K562 (cell line): ENCODE results near the gene MACROD2. TPM values are rescaled to one million over a fixed set of nuclear protein-coding genes. Genes with fewer than 3 reads are reported as not detected.

Experiments used
- ATAC-seq: fragments of 200-7000 bp; cut with Tn5 transposase; 3 replicates; pipeline ENCODE4 v1.9.1; 2020; ENCODE audit warnings: moderate library complexity
- BruUV-seq: library from RNA; stranded (reverse); fragments of 400-500 nt; replicated peaks from 2 replicates; lab custom pipeline; 2021; lab: Mats Ljungman, UMichigan
- CTCF ChIA-PET: fragments of 300-600 bp; formaldehyde crosslinking; extraction: SDS; loops from one replicate; lab custom pipeline; 2021; ENCODE audit warnings: low intra/inter-chr PET ratio; lab: Yijun Ruan, JAX
- POLR2A ChIA-PET: fragments of 300-600, 350-650 bp; sonication (Branson Sonifier 250); formaldehyde crosslinking; extraction: SDS; loops from one replicate; lab custom pipeline; 2021; ENCODE audit warnings: antibody characterized with exemption, inconsistent platforms; lab: Yijun Ruan, JAX
- DNase-seq, 4 experiments: peaks; one replicate each; pipeline versions ENCODE4 v3.0.0 to v3.0.0-alpha.2; 2011 to 2018; ENCODE audit warnings: low spot score in 3 of 4, mixed read lengths in 3 of 4; ENCODE audit errors: extremely low read depth in 1 of 4
- FAIRE-seq: peaks from 2 replicates; lab custom pipeline; 2011; peaks lifted over from hg19 to GRCh38; lab: Jason Lieb, UNC
- H2AFZ ChIP-seq: 2 replicates; pipeline ENCODE4 v1.6.0; 2011; ENCODE audit warnings: low read depth, low read length, control low read depth, inconsistent platforms
- H3K27ac ChIP-seq: fragments of 200-600 bp; 3 replicates; pipeline ENCODE4 v1.8.0; 2011; ENCODE audit warnings: low read depth, mild to moderate bottlenecking, control low read depth, inconsistent platforms, low read length, moderate library complexity, mixed read lengths; ENCODE audit errors: extremely low read depth
- H3K27me3 ChIP-seq, 2 experiments: fragments of 300-600 bp in 1 of 2; 2 replicates in 1 of 2; 3 replicates in 1 of 2; pipeline versions ENCODE4 v1.6.0 to v1.8.0; 2011; ENCODE audit warnings: inconsistent platforms in 2 of 2, low read length in 2 of 2, mild to moderate bottlenecking in 1 of 2, mixed read lengths in 1 of 2, moderate library complexity in 1 of 2; ENCODE audit not compliant: control insufficient read depth in 2 of 2, insufficient read depth in 2 of 2
- H3K36me3 ChIP-seq: fragments of 300-600 bp; 3 replicates; pipeline ENCODE4 v1.8.0; 2011; ENCODE audit warnings: mild to moderate bottlenecking, low read length, inconsistent platforms; ENCODE audit not compliant: control insufficient read depth, insufficient read depth
- H3K4me1 ChIP-seq, 2 experiments: fragments of 200-600 bp in 1 of 2; replicated peaks in 1 of 2; 2 replicates in 1 of 2; 3 replicates in 1 of 2; pipeline versions ENCODE4 v1.5.1 to v1.8.0; 2011; ENCODE audit warnings: inconsistent platforms in 2 of 2, low read length in 2 of 2, mild to moderate bottlenecking in 1 of 2, mixed read lengths in 1 of 2, moderate library complexity in 1 of 2; ENCODE audit not compliant: control insufficient read depth in 2 of 2, insufficient read depth in 2 of 2
- H3K4me2 ChIP-seq: 2 replicates; pipeline ENCODE4 v1.6.1; 2011; ENCODE audit warnings: low read length, control low read depth, inconsistent platforms, mixed read lengths; ENCODE audit not compliant: insufficient read depth
- H3K4me3 ChIP-seq: fragments of 200-600 bp; sonication (generic), shearing (Covaris generic); 2 replicates; pipeline ENCODE4 v1.5.1; 2016; ENCODE audit warnings: control low read depth, inconsistent platforms
- H3K79me2 ChIP-seq: fragments of 200-600 bp; 3 replicates; pipeline ENCODE4 v1.8.0; 2011; ENCODE audit warnings: low read length, inconsistent platforms; ENCODE audit not compliant: control insufficient read depth, insufficient read depth
- H3K9ac ChIP-seq, 2 experiments: 2 replicates each; pipeline versions ENCODE4 v1.6.0 to v1.6.1; 2011; ENCODE audit warnings: low read depth in 2 of 2, low read length in 2 of 2, control low read depth in 1 of 2, inconsistent platforms in 1 of 2, mild to moderate bottlenecking in 1 of 2, mixed read lengths in 1 of 2; ENCODE audit not compliant: insufficient read depth in 1 of 2
- H3K9me1 ChIP-seq: one replicate; pipeline ENCODE4 v1.6.0; 2011; ENCODE audit warnings: inconsistent platforms, mild to moderate bottlenecking, low read length, moderate library complexity; ENCODE audit not compliant: control insufficient read depth, insufficient read depth
- H3K9me3 ChIP-seq: replicated peaks from 2 replicates; pipeline ENCODE4 v1.5.1; 2011; ENCODE audit warnings: low read depth, low read length, inconsistent platforms; ENCODE audit not compliant: control insufficient read depth, insufficient read depth
- H4K20me1 ChIP-seq: replicated peaks from 2 replicates; pipeline ENCODE4 v1.6.1; 2011; ENCODE audit warnings: low read length, inconsistent platforms, mixed read lengths; ENCODE audit not compliant: control insufficient read depth, insufficient read depth
- HDAC2 ChIP-seq: fragments of 450-650 bp; IDR thresholded peaks from 2 replicates; pipeline ENCODE4 v1.6.1; 2016; ENCODE audit warnings: mild to moderate bottlenecking
- MAFK ChIP-seq: IDR thresholded peaks from 2 replicates; pipeline ENCODE4 v1.6.1; 2011; ENCODE audit warnings: low read length, improper control_type of control experiment
- SNAPC5 ChIP-seq: fragments of 250-450 bp; sonication (Bioruptor Pico); IDR thresholded peaks from 2 replicates; pipeline ENCODE4 v1.8.0; 2021; ENCODE audit warnings: moderate library complexity, mild to moderate bottlenecking, inconsistent platforms
- XRCC4 ChIP-seq: IDR thresholded peaks from one replicate; pipeline ENCODE4 v1.6.1; 2011; ENCODE audit not compliant: insufficient read depth, insufficient read length; ENCODE audit errors: extremely low read depth
- ZNF311 ChIP-seq: fragments of 250-450 bp; sonication (Bioruptor Pico); IDR thresholded peaks from 2 replicates; pipeline ENCODE4 v1.4.0; 2020; ENCODE audit warnings: mild to moderate bottlenecking, moderate library complexity
- WGBS: fragments of 100-300 bp; shearing (Covaris generic); methylation state at CpG from one replicate; pipeline ENCODE4 v1.1.6; 2016; ENCODE audit warnings: low coverage, mixed read lengths; ENCODE audit not compliant: insufficient coverage; ENCODE audit errors: missing lambda C conversion rate; 5-methylcytosine and 5-hydroxymethylcytosine counted together
- in situ Hi-C: fragments of 300-500 bp; cut with MboI; formaldehyde crosslinking; loops from 4 replicates; pipeline ENCODE4 v1.15.0; 2018; ENCODE audit warnings: inconsistent platforms, mixed read lengths
- intact Hi-C: fragments of 100-400 bp; cut with micrococcal nuclease; formaldehyde crosslinking; loops from 2 replicates; pipeline ENCODE4 v1.14.2; 2022
- polyA plus RNA-seq, 8 experiments: library from polyadenylated mRNA; depleted of rRNA in 4 of 8; stranded (reverse) in 5 of 8; unstranded in 3 of 8; fragments of >200 nt; fragmentation: Nextera tagmentation in 2 of 8; fragmentation: Illumina TruSeq in 1 of 8; extraction: Ambion mirVana in 2 of 8; extraction: Trizol in 1 of 8; gene quantifications; 2 replicates each; pipeline versions ENCODE4 v1.2.1 to v1.2.3, GENCODE V29; 2011 to 2014; ENCODE audit warnings: inconsistent platforms in 1 of 8, missing spikeins in 1 of 8
- total RNA-seq, 7 experiments: library from RNA; depleted of rRNA in 6 of 7; stranded (reverse); fragments of >200 nt in 6 of 7; fragmentation: Illumina TruSeq in 2 of 7; extraction: Trizol in 2 of 7; gene quantifications; 2 replicates each; pipeline versions ENCODE4 v1.2.1 to v1.2.3, GENCODE V29; 2011 to 2021; ENCODE audit warnings: low replicate concordance in 1 of 7
- TF ChIP-seq, protein P1 (sequence below): fragments of 450-650 bp; formaldehyde crosslinking; IDR thresholded peaks from 2 replicates; pipeline ENCODE4 v1.4.0; 2022; ENCODE audit warnings: missing genetic modification characterization
- TF ChIP-seq, protein P2 (sequence below): IDR thresholded peaks from 2 replicates; pipeline ENCODE4 v1.6.1; 2011; ENCODE audit not compliant: insufficient read length; ENCODE audit errors: extremely low read depth
- TF ChIP-seq, protein P3 (sequence below): fragments of 150-350 bp; conservative IDR thresholded peaks from 2 replicates; pipeline ENCODE4 v1.6.1; 2014; ENCODE audit warnings: low read length

The MACROD2 gene
- total and polyA plus RNA-seq, 9 of the 15 experiments (the other 6 are each of a cell fraction or from before 2014, with no cell fraction given): not detected

DNA sequence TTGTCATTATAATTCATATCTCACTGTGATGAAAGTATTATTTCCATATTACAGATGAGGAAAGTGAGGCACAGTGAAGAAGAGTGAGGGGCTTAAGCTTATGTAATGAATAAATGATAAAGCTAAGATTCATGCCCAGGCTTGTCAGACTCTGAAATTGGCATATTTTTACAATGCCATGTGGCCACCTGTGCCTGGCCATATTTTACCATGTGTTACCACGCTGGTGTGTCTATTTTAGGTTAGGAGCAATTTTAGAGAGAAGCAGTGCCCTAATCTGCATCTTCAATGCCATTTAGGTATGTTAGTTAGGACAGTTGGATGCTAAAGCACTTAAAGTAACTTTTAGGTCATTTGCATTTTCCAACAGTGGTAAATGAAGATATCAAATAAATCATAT, 530.1 kb downstream of the MACROD2 start:
- no TSS peak for BruUV-seq

More for the DNA sequence above, 530.1 kb downstream of the MACROD2 start:
- H4K20me1 ChIP-seq: no peaks in the 10 kb centered on the region
- H3K4me1 ChIP-seq: no peaks in the 10 kb centered on the region
- ATAC-seq: no peak
- H3K4me3 ChIP-seq: no peak overlapping the region
- intact Hi-C loops: no loop called here
- H3K9ac ChIP-seq: no peak overlapping the region
- in situ Hi-C loops: no loop called here
- no peaks in the 10 kb centered on the region for H3K27me3 ChIP-seq
- no peak overlapping the region for H2AFZ ChIP-seq
- ChIA-PET POLR2A (no interaction called here), CTCF (no interaction called here)
- H3K9me3 ChIP-seq: no peaks in the 10 kb centered on the region
- TF ChIP-seq HDAC2: no peak
- TF ChIP-seq XRCC4: no peak
- no peak for TF ChIP-seq MAFK
- TF ChIP-seq ZNF311 (CRISPR knock-in tag): no peak
- TF ChIP-seq, protein P1, sequence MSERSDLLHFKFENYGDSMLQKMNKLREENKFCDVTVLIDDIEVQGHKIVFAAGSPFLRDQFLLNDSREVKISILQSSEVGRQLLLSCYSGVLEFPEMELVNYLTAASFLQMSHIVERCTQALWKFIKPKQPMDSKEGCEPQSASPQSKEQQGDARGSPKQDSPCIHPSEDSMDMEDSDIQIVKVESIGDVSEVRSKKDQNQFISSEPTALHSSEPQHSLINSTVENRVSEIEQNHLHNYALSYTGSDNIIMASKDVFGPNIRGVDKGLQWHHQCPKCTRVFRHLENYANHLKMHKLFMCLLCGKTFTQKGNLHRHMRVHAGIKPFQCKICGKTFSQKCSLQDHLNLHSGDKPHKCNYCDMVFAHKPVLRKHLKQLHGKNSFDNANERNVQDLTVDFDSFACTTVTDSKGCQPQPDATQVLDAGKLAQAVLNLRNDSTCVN: no peak
- TF ChIP-seq, protein P2, sequence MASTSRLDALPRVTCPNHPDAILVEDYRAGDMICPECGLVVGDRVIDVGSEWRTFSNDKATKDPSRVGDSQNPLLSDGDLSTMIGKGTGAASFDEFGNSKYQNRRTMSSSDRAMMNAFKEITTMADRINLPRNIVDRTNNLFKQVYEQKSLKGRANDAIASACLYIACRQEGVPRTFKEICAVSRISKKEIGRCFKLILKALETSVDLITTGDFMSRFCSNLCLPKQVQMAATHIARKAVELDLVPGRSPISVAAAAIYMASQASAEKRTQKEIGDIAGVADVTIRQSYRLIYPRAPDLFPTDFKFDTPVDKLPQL: no peak
- no peak for TF ChIP-seq SNAPC5 (CRISPR knock-in tag)
- TF ChIP-seq, protein P3, sequence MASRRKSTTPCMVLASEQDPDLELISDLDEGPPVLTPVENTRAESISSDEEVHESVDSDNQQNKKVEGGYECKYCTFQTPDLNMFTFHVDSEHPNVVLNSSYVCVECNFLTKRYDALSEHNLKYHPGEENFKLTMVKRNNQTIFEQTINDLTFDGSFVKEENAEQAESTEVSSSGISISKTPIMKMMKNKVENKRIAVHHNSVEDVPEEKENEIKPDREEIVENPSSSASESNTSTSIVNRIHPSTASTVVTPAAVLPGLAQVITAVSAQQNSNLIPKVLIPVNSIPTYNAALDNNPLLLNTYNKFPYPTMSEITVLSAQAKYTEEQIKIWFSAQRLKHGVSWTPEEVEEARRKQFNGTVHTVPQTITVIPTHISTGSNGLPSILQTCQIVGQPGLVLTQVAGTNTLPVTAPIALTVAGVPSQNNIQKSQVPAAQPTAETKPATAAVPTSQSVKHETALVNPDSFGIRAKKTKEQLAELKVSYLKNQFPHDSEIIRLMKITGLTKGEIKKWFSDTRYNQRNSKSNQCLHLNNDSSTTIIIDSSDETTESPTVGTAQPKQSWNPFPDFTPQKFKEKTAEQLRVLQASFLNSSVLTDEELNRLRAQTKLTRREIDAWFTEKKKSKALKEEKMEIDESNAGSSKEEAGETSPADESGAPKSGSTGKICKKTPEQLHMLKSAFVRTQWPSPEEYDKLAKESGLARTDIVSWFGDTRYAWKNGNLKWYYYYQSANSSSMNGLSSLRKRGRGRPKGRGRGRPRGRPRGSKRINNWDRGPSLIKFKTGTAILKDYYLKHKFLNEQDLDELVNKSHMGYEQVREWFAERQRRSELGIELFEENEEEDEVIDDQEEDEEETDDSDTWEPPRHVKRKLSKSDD: no peak
- H3K79me2 ChIP-seq: no peaks in the 10 kb centered on the region
- WGBS: 0% methylated on average over 1 of the region's 1 CpG
- no peak for FAIRE-seq
- no peaks in the 10 kb centered on the region for H3K9me1 ChIP-seq
- no peak overlapping the region for H3K4me2 ChIP-seq
- DNase-seq: no peak
- no peaks in the 10 kb centered on the region for H3K36me3 ChIP-seq
- H3K27ac ChIP-seq: no peak overlapping the region
